OCI-LY7 (cell line): ENCODE data around the gene SIX6.

Source experiments
- EZH2phosphoT487 ChIP-seq: fragments of 200-600 bp; sonication (generic); IDR thresholded peaks from 2 replicates; pipeline ENCODE4 v1.6.1; 2018; ENCODE audit warnings: low read depth, borderline replicate concordance, mild to moderate bottlenecking, mixed run types, antibody characterized with exemption, low read length, moderate library complexity, mixed read lengths
- TF ChIP-seq, protein P1 (sequence below): fragments of 200-600 bp; sonication (generic); conservative IDR thresholded peaks from 2 replicates; pipeline ENCODE4 v1.5.1; 2014; ENCODE audit warnings: mild to moderate bottlenecking, antibody characterized with exemption, low read length, moderate library complexity, mixed read lengths

DNA sequence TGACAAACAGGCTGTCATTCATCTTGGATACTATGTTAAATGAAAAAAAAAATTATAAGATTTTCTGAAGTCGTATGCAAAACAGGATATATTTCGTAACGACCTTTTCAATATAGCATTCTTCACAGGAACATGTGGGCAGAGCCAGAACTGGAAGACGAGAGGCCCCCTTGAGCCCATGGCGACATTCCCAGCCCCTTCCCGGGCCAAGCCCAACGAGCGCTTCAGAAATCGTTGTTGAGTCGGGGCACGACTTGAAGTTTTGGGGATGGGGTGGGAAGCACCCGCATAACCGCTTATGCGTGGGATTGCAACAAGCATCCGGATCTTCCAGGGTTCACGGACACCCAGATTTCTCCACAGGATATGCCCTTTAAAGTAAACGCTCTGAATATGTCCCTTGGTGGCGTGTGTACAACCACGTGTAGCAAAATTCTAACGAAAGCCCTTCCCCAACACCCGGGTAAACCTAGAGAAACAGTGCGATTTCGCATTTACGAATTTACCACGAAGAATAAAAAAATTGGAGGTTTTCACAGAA, 23.8 kb upstream of the SIX6 start:
- TF ChIP-seq, protein P1, sequence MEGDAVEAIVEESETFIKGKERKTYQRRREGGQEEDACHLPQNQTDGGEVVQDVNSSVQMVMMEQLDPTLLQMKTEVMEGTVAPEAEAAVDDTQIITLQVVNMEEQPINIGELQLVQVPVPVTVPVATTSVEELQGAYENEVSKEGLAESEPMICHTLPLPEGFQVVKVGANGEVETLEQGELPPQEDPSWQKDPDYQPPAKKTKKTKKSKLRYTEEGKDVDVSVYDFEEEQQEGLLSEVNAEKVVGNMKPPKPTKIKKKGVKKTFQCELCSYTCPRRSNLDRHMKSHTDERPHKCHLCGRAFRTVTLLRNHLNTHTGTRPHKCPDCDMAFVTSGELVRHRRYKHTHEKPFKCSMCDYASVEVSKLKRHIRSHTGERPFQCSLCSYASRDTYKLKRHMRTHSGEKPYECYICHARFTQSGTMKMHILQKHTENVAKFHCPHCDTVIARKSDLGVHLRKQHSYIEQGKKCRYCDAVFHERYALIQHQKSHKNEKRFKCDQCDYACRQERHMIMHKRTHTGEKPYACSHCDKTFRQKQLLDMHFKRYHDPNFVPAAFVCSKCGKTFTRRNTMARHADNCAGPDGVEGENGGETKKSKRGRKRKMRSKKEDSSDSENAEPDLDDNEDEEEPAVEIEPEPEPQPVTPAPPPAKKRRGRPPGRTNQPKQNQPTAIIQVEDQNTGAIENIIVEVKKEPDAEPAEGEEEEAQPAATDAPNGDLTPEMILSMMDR, result no peak
- TF ChIP-seq EZH2phosphoT487, result no peak
